ENCODE data around the gene EMID1. TPM values are rescaled to one million over a fixed set of nuclear protein-coding genes. Genes with fewer than 3 reads are reported as not detected.
A peak's percentile ranks its signal among the peaks of the same experiment; 100 is the strongest.

The EMID1 gene
- total RNA-seq, 3 donors from 2014 or later, result 1.1 to 4.6 (median 2.3) TPM

GRCh38 chr22:29225422-29226090 lies 19.9 kb downstream of the EMID1 start:
- Histone ChIP-seq H3K4me3 (no peak overlapping the region), H3K36me3 (no peaks in the 10 kb centered on the region), H3K27me3 (no peaks in the 10 kb centered on the region), H3K27ac (peak overlapping the region in 1 of 2 donors; percentile 56), H3K4me1 (no peaks in the 10 kb centered on the region), H3K9me3 (no peaks in the 10 kb centered on the region)
- TF ChIP-seq CTCF (IDR thresholded peaks at IDR 0.05), result no peak
- TF ChIP-seq POLR2A (IDR thresholded peaks at IDR 0.05), result no peak
- TF ChIP-seq POLR2AphosphoS5 (IDR thresholded peaks at IDR 0.05), result peak in 1 of 3 donors; percentile 47
- intact Hi-C loops (cut with DNase I; ENCODE audit: low total_unique reads), result no loop called here
- no peak for DNase-seq (ENCODE audit: low spot score in 2 of 2)

GRCh38 chr22:29226351-29226981 lies 20.8 kb downstream of the EMID1 start:
- H3K27ac ChIP-seq, result peak overlapping the region in 1 of 2 donors; percentile 56
- H3K36me3 ChIP-seq, result no peaks in the 10 kb centered on the region
- intact Hi-C loops (cut with DNase I; ENCODE audit: low total_unique reads), result no loop called here
- DNase-seq (ENCODE audit: low spot score in 2 of 2), result no peak
- no peaks in the 10 kb centered on the region for H3K27me3 ChIP-seq
- no peaks in the 10 kb centered on the region for H3K9me3 ChIP-seq
- TF ChIP-seq CTCF (IDR thresholded peaks at IDR 0.05), result no peak
- TF ChIP-seq POLR2A (IDR thresholded peaks at IDR 0.05), result no peak
- TF ChIP-seq POLR2AphosphoS5 (IDR thresholded peaks at IDR 0.05), result no peak
- H3K4me1 ChIP-seq, result no peaks in the 10 kb centered on the region
- H3K4me3 ChIP-seq, result no peak overlapping the region

GRCh38 chr22:29230972-29231875 lies 25.5 kb downstream of the EMID1 start:
- H3K36me3 ChIP-seq, result no peaks in the 10 kb centered on the region
- H3K27ac ChIP-seq, result no peak overlapping the region
- H3K27me3 ChIP-seq, result no peaks in the 10 kb centered on the region
- no peaks in the 10 kb centered on the region for H3K4me1 ChIP-seq
- intact Hi-C loops (cut with DNase I; ENCODE audit: low total_unique reads), result no loop called here
- TF ChIP-seq POLR2A (IDR thresholded peaks at IDR 0.05) (no peak), POLR2AphosphoS5 (IDR thresholded peaks at IDR 0.05) (no peak), CTCF (IDR thresholded peaks at IDR 0.05) (no peak)
- no peaks in the 10 kb centered on the region for H3K9me3 ChIP-seq
- no peak overlapping the region for H3K4me3 ChIP-seq
- DNase-seq (ENCODE audit: low spot score in 2 of 2), result no peak

- H3K4me1 ChIP-seq, result no peaks in the 10 kb centered on the region
- no peaks in the 10 kb centered on the region for H3K27me3 ChIP-seq
- TF ChIP-seq POLR2A (IDR thresholded peaks at IDR 0.05) (no peak), CTCF (IDR thresholded peaks at IDR 0.05) (no peak)
- no peak for DNase-seq (ENCODE audit: low spot score in 2 of 2)
- H3K27ac ChIP-seq, result peak overlapping the region in 1 of 2 donors; percentile 4
- no peak overlapping the region for H3K4me3 ChIP-seq
- H3K9me3 ChIP-seq, result no peaks in the 10 kb centered on the region
- intact Hi-C loops (cut with DNase I; ENCODE audit: low total_unique reads), result no loop called here
- no peaks in the 10 kb centered on the region for H3K36me3 ChIP-seq
Observed at GRCh38 chr22:29231971-29232959, 26.6 kb downstream of the EMID1 start.
